Choroid plexus epithelial cell (primary cell): ENCODE measurements around the gene EBF4.

ENCODE experiments used
- DNase-seq: peaks from one replicate; pipeline ENCODE4 v3.0.0-alpha.2; 2010; ENCODE audit warnings: low read depth
- H3K4me3 ChIP-seq: 2 replicates; pipeline ENCODE4 v1.5.1; 2011; ENCODE audit warnings: low read depth, mild to moderate bottlenecking, control low read depth, low read length, moderate library complexity
- TF ChIP-seq, protein P1 (sequence below): conservative IDR thresholded peaks from 2 replicates; pipeline ENCODE4 v1.5.1; 2011; ENCODE audit warnings: low read depth, mild to moderate bottlenecking, control low read depth, inconsistent platforms, low read length, moderate library complexity

Gene EBF4

DNA sequence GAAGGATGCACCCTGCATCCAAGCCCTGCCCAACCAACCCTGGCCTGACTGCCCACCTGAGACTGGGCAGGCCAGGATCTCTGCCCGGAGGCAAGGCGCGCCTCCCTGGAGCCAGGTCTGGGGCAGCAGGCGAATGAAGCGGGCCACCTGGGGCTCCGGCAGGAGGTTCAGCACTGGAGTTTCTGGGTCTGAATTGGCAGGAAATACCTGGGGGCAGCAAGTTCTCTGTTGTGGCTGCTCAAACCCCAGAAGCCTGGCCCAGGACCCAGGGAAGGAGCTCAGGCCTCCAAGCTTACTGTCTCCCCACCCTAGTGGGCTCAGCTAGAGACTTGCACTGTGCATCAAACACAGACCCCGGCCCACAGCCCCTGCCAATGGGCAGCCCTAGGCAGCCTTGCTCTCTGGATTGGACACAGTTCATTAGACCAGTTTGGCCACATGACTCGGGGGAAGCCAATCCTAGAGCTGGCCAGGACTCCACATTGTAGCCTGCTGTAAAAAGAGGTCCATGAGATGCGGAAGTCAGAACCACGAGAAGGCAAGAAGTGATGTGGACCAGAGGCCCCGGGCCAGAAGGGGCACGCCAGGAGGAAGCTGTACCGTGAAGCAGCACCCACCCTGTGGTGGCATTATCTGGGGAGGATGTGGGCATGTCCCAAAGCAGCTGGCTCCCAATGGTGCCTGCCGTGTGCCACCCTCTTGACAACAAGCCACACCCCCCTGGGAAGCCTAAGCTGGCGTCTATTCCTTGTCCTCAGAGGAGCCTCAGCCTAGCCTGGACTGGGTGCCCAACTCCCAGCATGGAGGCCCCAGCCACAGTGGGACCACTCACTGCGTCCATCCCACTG, 104.8 kb downstream of the EBF4 start:
- no peak for DNase-seq
- TF ChIP-seq, protein P1, sequence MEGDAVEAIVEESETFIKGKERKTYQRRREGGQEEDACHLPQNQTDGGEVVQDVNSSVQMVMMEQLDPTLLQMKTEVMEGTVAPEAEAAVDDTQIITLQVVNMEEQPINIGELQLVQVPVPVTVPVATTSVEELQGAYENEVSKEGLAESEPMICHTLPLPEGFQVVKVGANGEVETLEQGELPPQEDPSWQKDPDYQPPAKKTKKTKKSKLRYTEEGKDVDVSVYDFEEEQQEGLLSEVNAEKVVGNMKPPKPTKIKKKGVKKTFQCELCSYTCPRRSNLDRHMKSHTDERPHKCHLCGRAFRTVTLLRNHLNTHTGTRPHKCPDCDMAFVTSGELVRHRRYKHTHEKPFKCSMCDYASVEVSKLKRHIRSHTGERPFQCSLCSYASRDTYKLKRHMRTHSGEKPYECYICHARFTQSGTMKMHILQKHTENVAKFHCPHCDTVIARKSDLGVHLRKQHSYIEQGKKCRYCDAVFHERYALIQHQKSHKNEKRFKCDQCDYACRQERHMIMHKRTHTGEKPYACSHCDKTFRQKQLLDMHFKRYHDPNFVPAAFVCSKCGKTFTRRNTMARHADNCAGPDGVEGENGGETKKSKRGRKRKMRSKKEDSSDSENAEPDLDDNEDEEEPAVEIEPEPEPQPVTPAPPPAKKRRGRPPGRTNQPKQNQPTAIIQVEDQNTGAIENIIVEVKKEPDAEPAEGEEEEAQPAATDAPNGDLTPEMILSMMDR: no peak

DNA sequence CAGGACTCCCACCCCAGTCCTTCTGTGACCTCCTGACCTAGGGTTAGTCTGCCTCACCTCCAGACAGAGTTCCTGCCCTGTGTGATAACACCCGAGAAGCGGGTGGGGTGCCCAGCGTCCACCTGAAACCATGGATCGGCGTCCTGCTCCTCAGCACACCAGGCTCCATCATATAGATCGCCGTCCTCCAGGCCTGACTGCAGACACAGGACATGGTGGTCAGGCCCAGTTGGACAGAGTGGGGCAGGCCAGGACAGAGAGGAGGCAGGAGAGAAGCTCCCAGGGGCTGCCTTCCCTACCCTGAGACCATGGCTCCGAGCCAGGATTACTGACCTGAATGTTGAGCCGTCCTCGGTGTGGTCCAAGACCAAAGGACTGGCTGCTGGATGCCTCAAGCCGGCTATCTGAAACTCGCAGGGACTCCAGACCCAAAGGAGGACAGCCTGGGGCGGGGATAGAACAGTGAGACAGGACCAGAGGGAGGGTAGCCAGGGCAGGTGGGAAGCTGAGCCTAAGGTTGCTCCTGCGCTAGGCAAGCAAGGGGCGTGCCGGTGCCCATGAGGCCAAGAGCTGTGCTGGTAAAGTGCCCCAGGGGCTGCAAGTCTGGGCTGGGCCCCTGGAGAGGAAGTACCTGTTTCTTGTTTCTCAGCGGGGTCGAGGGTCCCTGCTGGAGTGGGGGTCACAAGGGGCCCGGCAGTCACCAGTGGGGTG, 105.7 kb downstream of the EBF4 start:
- DNase-seq: no peak
- no peak overlapping the region for H3K4me3 ChIP-seq
- TF ChIP-seq, protein P1: no peak

More for the DNA sequence above, 104.8 kb downstream of the EBF4 start:
- H3K4me3 ChIP-seq: no peak overlapping the region

DNA sequence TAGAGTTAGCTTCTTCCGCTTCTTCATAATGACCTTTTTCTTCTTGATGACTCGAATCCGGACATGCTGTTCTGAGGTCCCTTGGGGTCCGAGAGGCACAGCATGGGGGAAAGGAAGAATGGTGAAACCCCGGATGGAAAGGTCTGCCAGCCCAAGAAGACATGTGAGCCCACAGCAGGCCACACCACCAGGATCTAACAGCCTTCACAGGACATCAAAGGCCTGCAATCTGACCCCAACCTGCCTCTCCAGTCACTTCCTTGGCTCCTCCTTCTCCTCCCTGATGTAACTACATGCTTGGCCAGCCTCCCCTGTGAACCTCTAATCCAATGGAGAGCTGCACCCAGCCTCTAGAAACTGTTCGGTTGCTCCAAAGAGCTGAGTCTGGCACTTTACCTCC, 106.2 kb downstream of the EBF4 start:
- DNase-seq: peak; percentile 59
- H3K4me3 ChIP-seq: no peak overlapping the region
- TF ChIP-seq, protein P1: no peak

DNA sequence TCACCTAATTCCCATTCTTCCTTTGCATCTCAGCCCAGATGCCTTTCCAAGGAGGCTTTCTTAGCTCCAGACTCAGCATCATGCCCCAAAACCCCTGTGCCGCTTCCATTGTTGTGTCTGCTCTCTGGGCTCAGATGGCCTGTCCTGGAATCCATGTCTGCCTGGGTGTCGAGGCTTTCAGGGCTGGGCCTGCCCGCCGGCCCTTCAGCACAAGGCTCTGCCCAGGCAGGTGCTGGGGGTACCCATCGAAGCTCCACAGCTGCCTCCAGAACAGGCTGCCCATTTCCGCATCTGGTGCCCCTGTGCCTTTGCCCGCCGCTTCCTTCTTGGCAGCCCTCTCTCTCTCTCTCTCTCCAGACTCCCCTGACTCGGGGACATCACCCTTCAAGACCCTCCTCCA, 106.7 kb downstream of the EBF4 start:
- TF ChIP-seq, protein P1: no peak
- H3K4me3 ChIP-seq: peak overlapping the region; percentile 60
- DNase-seq: no peak

DNA sequence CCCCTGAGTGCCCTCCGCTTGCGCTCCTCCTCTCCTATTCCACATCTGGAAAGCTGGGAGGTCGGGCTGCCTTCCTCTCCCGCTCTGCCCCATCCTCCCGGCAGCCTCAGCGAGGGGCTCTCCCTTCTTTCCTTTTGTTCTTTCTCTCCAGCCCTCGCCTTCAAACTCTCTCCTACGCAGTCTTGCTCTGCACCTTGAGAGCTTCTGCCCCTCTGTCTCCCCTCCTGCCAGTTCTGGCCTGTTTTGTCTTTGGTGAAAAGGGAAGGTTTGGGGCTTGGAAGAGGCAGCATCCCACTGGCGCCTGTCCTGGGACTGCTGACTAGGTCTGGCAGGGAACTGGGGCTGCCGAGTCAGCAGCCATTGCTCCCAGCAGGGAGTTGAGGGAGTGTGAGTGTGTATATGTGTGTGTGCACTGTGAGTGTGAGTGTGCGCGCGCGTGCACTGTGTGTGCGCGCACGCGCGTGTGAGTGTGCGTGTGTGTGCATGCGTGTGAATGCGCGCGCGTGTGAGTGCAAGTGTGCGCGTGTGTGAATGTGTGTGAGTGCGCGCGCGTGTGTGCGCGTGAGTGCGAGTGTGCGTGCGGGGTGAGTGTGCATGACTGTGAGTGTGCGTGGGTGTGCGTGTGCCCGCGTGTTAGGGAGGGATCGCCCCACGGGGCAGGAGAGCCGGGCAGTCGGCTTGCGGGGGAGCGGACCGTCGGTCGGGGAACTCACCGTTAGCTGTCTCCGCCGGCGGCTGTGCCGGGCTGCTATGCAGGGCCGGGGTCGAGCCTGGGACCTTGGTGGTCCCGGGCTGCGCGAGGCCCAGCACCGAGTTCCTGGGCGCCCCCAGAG, 107.3 kb downstream of the EBF4 start:
- TF ChIP-seq, protein P1: no peak
- no peak for DNase-seq
- H3K4me3 ChIP-seq: peak overlapping the region; percentile 60

DNA sequence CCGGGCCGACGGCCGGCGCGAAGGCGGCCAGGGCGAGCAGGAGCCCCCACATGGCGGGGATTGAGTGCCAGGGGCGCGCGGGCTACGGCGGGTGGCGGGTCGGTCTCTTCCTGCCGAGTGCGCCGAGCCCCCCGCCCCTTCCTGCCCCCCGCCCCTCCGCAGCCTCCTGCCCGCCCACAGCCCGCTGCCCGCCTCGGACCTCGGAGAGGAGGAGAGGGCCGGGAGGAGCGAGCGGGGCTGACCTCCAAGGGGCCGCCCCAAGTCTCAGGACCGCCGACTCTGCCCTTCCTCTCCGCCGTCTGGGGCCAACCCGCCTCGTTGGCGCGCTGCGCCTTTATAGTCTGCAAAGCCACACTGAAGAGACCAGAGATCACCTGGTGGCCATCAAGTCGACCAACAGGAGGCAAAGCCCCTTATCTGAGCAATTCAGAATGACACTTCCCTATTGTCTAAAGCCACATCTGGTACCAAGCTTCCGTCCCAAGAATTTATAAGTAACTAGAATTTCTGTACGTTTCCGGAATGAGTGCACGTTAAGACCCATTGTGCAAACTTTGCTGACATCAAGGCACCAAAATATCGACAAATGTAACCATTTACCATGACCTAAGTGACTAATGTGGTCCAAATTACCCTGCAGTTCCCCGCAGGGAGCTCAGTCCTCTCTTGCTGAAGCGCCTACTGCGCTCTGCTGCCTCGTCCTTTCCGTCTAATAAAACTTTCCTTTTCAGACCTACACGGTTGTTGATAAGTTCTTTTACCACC, 108.1 kb downstream of the EBF4 start, which contains the start of gene CPXM1:
Gene CPXM1, minus strand, starts transcription at position 107 of the 765 bp plus-strand sequence. Its CDS starts 55 bp downstream, at position 52.
- DNase-seq: no peak
- TF ChIP-seq, protein P1: peak; percentile 1
- H3K4me3 ChIP-seq: peak within 1 kb of the TSS; percentile 60
